ENCODE data around the gene CWC22.

DNA sequence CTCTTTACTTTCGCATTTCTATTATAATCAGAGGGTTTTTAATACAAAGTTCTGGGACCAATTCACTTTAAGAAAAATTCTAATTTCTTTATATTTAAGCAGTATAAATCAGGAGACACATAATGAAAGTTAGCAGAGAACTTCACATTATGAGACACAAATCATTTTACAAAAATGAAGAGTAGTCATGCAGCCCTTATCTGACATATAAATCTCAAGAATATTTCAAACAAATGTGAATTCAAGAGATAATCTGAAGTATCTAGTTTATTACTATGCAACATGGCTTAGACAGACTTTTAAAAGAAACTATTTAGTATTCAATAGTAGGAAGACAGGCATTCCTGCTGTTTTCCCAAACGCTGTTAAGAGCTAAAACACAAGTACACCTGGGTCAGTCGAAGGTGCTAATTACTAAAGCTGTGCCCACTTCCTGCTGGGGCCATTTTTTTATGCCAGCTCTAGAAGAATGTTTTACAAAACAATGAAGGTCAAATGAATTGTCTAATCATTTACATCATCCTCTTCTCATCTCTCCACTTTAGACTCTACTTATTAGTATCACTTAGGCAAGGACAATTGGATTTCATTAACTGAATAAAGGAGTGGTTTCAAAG, 40.2 kb downstream of the CWC22 start:
- TF ChIP-seq, protein P1, sequence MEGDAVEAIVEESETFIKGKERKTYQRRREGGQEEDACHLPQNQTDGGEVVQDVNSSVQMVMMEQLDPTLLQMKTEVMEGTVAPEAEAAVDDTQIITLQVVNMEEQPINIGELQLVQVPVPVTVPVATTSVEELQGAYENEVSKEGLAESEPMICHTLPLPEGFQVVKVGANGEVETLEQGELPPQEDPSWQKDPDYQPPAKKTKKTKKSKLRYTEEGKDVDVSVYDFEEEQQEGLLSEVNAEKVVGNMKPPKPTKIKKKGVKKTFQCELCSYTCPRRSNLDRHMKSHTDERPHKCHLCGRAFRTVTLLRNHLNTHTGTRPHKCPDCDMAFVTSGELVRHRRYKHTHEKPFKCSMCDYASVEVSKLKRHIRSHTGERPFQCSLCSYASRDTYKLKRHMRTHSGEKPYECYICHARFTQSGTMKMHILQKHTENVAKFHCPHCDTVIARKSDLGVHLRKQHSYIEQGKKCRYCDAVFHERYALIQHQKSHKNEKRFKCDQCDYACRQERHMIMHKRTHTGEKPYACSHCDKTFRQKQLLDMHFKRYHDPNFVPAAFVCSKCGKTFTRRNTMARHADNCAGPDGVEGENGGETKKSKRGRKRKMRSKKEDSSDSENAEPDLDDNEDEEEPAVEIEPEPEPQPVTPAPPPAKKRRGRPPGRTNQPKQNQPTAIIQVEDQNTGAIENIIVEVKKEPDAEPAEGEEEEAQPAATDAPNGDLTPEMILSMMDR (conservative IDR thresholded peaks at IDR 0.05 in 1 of 2, IDR thresholded peaks at IDR 0.05 in 1 of 2; ENCODE audit: low read depth in 1 of 2, low read length in 2 of 2), result no peak
- TF ChIP-seq EZH2 (IDR thresholded peaks at IDR 0.05; ENCODE audit: low read length, missing control alignments), result no peak

Data from fibroblast of lung (primary cell).